ENCODE data around the gene MTUS2. TPM values are rescaled to one million over a fixed set of nuclear protein-coding genes. Genes with fewer than 3 reads are reported as not detected.

MTUS2 gene
- total and polyA plus RNA-seq, 2 experiments from 2014 or later = 0.27 to 0.38 TPM

- TF ChIP-seq POLR2AphosphoS5 (IDR thresholded peaks at IDR 0.05; ENCODE audit: low read depth) = no peak
Measured at GRCh38 chr13:28918030-28918429, 97.9 kb downstream of the MTUS2 start (continued).

GRCh38 chr13:28922341-28922740 is 102.2 kb downstream of the MTUS2 start:
- ATAC-seq (no peak), DNase-seq (ENCODE audit: low spot score) (no peak)
- no peak overlapping the region for H3K27ac Mint-ChIP-seq
- peaks cover 2% of the 10 kb centered on the region for H3K27me3 Mint-ChIP-seq (ENCODE audit: insufficient read depth, low read depth, poor library complexity)
- H3K4me1 Mint-ChIP-seq = no peaks in the 10 kb centered on the region
- Histone ChIP-seq H3K9me2 (ENCODE audit: insufficient read depth) (no peaks in the 10 kb centered on the region; the same call in 1 of the 2 replicates), H3K4me3 (no peak overlapping the region), H3K27ac (ENCODE audit: low read depth) (no peak overlapping the region), H3K79me2 (replicated peaks; ENCODE audit: insufficient read depth) (no peaks in the 10 kb centered on the region), H4K20me1 (replicated peaks; ENCODE audit: insufficient read depth) (no peaks in the 10 kb centered on the region), H3F3A (replicated peaks; ENCODE audit: low read depth) (no peaks in the 10 kb centered on the region), H3K4me2 (no peak overlapping the region), H3K27me3 (ENCODE audit: insufficient read depth) (no peaks in the 10 kb centered on the region), H3K4me1 (ENCODE audit: insufficient read depth) (no peaks in the 10 kb centered on the region), H2AFZ (no peak overlapping the region), H3K36me3 (ENCODE audit: insufficient read depth) (no peaks in the 10 kb centered on the region)
- H3K9me3 Mint-ChIP-seq = peaks cover 6% of the 10 kb centered on the region; the same call in 1 of the 3 replicates
- TF ChIP-seq ZNF331 (CRISPR knock-in tag; IDR thresholded peaks at IDR 0.05; ENCODE audit: low read depth) = no peak
- TF ChIP-seq CTCF (conservative IDR thresholded peaks at IDR 0.05; ENCODE audit: low read depth in 2 of 2) = no peak
- no peak for TF ChIP-seq CREB1 (CRISPR knock-in tag; IDR thresholded peaks at IDR 0.05; ENCODE audit: low read depth)
- TF ChIP-seq, protein P1, sequence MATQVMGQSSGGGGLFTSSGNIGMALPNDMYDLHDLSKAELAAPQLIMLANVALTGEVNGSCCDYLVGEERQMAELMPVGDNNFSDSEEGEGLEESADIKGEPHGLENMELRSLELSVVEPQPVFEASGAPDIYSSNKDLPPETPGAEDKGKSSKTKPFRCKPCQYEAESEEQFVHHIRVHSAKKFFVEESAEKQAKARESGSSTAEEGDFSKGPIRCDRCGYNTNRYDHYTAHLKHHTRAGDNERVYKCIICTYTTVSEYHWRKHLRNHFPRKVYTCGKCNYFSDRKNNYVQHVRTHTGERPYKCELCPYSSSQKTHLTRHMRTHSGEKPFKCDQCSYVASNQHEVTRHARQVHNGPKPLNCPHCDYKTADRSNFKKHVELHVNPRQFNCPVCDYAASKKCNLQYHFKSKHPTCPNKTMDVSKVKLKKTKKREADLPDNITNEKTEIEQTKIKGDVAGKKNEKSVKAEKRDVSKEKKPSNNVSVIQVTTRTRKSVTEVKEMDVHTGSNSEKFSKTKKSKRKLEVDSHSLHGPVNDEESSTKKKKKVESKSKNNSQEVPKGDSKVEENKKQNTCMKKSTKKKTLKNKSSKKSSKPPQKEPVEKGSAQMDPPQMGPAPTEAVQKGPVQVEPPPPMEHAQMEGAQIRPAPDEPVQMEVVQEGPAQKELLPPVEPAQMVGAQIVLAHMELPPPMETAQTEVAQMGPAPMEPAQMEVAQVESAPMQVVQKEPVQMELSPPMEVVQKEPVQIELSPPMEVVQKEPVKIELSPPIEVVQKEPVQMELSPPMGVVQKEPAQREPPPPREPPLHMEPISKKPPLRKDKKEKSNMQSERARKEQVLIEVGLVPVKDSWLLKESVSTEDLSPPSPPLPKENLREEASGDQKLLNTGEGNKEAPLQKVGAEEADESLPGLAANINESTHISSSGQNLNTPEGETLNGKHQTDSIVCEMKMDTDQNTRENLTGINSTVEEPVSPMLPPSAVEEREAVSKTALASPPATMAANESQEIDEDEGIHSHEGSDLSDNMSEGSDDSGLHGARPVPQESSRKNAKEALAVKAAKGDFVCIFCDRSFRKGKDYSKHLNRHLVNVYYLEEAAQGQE (IDR thresholded peaks at IDR 0.05; ENCODE audit: unreplicated experiment) = no peak
- no peak for TF ChIP-seq EZH2 (IDR thresholded peaks at IDR 0.05; ENCODE audit: low read depth, unreplicated experiment)
- TF ChIP-seq STAT1 (IDR thresholded peaks at IDR 0.05; ENCODE audit: unreplicated experiment) = no peak
- TF ChIP-seq JUNB (IDR thresholded peaks at IDR 0.05; ENCODE audit: unreplicated experiment) = no peak
- no peak for TF ChIP-seq NANOG (IDR thresholded peaks at IDR 0.05; ENCODE audit: borderline replicate concordance)
- TF ChIP-seq, protein P2, sequence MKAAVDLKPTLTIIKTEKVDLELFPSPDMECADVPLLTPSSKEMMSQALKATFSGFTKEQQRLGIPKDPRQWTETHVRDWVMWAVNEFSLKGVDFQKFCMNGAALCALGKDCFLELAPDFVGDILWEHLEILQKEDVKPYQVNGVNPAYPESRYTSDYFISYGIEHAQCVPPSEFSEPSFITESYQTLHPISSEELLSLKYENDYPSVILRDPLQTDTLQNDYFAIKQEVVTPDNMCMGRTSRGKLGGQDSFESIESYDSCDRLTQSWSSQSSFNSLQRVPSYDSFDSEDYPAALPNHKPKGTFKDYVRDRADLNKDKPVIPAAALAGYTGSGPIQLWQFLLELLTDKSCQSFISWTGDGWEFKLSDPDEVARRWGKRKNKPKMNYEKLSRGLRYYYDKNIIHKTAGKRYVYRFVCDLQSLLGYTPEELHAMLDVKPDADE (IDR thresholded peaks at IDR 0.05) = no peak
- TF ChIP-seq POLR2AphosphoS5 (IDR thresholded peaks at IDR 0.05; ENCODE audit: low read depth) = no peak
- TF ChIP-seq ZNF114 (CRISPR knock-in tag; IDR thresholded peaks at IDR 0.05) = no peak
- no peak for TF ChIP-seq EZH2phosphoT487 (IDR thresholded peaks at IDR 0.05; ENCODE audit: unreplicated experiment)
- TF ChIP-seq, protein P3, sequence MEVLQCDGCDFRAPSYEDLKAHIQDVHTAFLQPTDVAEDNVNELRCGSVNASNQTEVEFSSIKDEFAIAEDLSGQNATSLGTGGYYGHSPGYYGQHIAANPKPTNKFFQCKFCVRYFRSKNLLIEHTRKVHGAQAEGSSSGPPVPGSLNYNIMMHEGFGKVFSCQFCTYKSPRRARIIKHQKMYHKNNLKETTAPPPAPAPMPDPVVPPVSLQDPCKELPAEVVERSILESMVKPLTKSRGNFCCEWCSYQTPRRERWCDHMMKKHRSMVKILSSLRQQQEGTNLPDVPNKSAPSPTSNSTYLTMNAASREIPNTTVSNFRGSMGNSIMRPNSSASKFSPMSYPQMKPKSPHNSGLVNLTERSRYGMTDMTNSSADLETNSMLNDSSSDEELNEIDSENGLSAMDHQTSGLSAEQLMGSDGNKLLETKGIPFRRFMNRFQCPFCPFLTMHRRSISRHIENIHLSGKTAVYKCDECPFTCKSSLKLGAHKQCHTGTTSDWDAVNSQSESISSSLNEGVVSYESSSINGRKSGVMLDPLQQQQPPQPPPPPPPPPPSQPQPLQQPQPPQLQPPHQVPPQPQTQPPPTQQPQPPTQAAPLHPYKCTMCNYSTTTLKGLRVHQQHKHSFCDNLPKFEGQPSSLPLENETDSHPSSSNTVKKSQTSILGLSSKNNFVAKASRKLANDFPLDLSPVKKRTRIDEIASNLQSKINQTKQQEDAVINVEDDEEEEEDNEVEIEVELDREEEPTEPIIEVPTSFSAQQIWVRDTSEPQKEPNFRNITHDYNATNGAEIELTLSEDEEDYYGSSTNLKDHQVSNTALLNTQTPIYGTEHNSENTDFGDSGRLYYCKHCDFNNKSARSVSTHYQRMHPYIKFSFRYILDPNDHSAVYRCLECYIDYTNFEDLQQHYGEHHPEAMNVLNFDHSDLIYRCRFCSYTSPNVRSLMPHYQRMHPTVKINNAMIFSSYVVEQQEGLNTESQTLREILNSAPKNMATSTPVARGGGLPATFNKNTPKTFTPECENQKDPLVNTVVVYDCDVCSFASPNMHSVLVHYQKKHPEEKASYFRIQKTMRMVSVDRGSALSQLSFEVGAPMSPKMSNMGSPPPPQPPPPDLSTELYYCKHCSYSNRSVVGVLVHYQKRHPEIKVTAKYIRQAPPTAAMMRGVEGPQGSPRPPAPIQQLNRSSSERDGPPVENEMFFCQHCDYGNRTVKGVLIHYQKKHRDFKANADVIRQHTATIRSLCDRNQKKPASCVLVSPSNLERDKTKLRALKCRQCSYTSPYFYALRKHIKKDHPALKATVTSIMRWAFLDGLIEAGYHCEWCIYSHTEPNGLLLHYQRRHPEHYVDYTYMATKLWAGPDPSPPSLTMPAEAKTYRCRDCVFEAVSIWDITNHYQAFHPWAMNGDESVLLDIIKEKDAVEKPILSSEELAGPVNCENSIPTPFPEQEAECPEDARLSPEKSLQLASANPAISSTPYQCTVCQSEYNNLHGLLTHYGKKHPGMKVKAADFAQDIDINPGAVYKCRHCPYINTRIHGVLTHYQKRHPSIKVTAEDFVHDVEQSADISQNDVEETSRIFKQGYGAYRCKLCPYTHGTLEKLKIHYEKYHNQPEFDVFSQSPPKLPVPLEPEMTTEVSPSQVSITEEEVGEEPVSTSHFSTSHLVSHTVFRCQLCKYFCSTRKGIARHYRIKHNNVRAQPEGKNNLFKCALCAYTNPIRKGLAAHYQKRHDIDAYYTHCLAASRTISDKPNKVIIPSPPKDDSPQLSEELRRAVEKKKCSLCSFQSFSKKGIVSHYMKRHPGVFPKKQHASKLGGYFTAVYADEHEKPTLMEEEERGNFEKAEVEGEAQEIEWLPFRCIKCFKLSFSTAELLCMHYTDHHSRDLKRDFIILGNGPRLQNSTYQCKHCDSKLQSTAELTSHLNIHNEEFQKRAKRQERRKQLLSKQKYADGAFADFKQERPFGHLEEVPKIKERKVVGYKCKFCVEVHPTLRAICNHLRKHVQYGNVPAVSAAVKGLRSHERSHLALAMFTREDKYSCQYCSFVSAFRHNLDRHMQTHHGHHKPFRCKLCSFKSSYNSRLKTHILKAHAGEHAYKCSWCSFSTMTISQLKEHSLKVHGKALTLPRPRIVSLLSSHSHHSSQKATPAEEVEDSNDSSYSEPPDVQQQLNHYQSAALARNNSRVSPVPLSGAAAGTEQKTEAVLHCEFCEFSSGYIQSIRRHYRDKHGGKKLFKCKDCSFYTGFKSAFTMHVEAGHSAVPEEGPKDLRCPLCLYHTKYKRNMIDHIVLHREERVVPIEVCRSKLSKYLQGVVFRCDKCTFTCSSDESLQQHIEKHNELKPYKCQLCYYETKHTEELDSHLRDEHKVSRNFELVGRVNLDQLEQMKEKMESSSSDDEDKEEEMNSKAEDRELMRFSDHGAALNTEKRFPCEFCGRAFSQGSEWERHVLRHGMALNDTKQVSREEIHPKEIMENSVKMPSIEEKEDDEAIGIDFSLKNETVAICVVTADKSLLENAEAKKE (CRISPR knock-in tag; IDR thresholded peaks at IDR 0.05) = no peak
- no peaks in the 10 kb centered on the region; the same call in 2 of the 3 replicates for H3K36me3 Mint-ChIP-seq (ENCODE audit: low read depth)
- H3K4me3 Mint-ChIP-seq = no peak overlapping the region
